H1 (cell line): Measurements from ENCODE around the gene CCDC74A. TPM values are rescaled to one million over a fixed set of nuclear protein-coding genes. Genes with fewer than 3 reads are reported as not detected.
"Not testable (repeated sequence)": the region's sequence is repeated elsewhere in the genome, so short reads cannot be mapped to it uniquely, and the experiment has no call there.

Source experiments
- CTCF ChIA-PET: fragments of 300-600 bp; sonication (Branson Sonifier 250); formaldehyde crosslinking; loops from one replicate; lab custom pipeline; 2021; ENCODE audit not compliant: partially characterized antibody; lab: Charles Lee
- POLR2A ChIA-PET: fragments of 300-600 bp; sonication (Branson Sonifier 250); formaldehyde crosslinking; loops from one replicate; lab custom pipeline; 2021; ENCODE audit warnings: inconsistent platforms; ENCODE audit not compliant: partially characterized antibody; lab: Charles Lee
- DNase-seq, 2 experiments: peaks; one replicate each; pipeline versions ENCODE4 v3.0.0 to v3.0.0-alpha.2; 2010 to 2022; ENCODE audit warnings: low spot score in 2 of 2, low read depth in 1 of 2, mixed read lengths in 1 of 2
- FAIRE-seq: peaks from 2 replicates; lab custom pipeline; 2011; peaks lifted over from hg19 to GRCh38; lab: Jason Lieb, UNC
- H2AFZ ChIP-seq: 2 replicates; pipeline ENCODE4 v1.8.1; 2012; ENCODE audit warnings: low read length, inconsistent platforms
- H2AK5ac ChIP-seq: 2 replicates; pipeline ENCODE4 v1.6.1; 2013; ENCODE audit warnings: low read depth, low read length
- H2BK120ac ChIP-seq: replicated peaks from 2 replicates; pipeline ENCODE3; 2013; ENCODE audit warnings: low read depth, low read length, inconsistent platforms
- H2BK12ac ChIP-seq: 2 replicates; pipeline ENCODE4 v1.6.1; 2013; ENCODE audit warnings: low read depth, low read length
- H2BK15ac ChIP-seq: 2 replicates; pipeline ENCODE4 v1.6.1; 2013; ENCODE audit warnings: low read length
- H2BK20ac ChIP-seq: 2 replicates; pipeline ENCODE4 v1.6.1; 2013; ENCODE audit warnings: low read length
- H2BK5ac ChIP-seq: 2 replicates; pipeline ENCODE4 v1.6.1; 2013; ENCODE audit warnings: low read depth, low read length
- H3K14ac ChIP-seq: 2 replicates; pipeline ENCODE4 v1.6.1; 2013; ENCODE audit warnings: inconsistent platforms; ENCODE audit not compliant: insufficient read length
- H3K18ac ChIP-seq: 2 replicates; pipeline ENCODE4 v1.6.1; 2013; ENCODE audit warnings: low read length; ENCODE audit errors: extremely low read depth
- H3K23ac ChIP-seq: 2 replicates; pipeline ENCODE4 v1.6.1; 2013; ENCODE audit warnings: inconsistent platforms; ENCODE audit not compliant: insufficient read length
- H3K23me2 ChIP-seq: 2 replicates; pipeline ENCODE4 v1.6.1; 2013; ENCODE audit warnings: low read depth, low read length
- H3K27ac ChIP-seq: 2 replicates; pipeline ENCODE4 v1.6.1; 2011; ENCODE audit warnings: low read depth, low read length, inconsistent platforms
- H3K27me3 ChIP-seq, 4 experiments: replicated peaks in 1 of 4; 1 replicate in 1 of 4; 2 replicates in 3 of 4; pipeline versions ENCODE4 v1.6.1 to v1.8.1; 2011 to 2013; ENCODE audit warnings: low read length in 3 of 4, mild to moderate bottlenecking in 3 of 4, inconsistent platforms in 2 of 4, mixed read lengths in 2 of 4, moderate library complexity in 1 of 4; ENCODE audit not compliant: control insufficient read depth in 3 of 4, insufficient read depth in 3 of 4; ENCODE audit errors: extremely low read depth in 1 of 4
- H3K36me3 ChIP-seq, 4 experiments: 2 replicates each; pipeline versions ENCODE4 v1.6.1 to v1.8.1; 2011 to 2013; ENCODE audit warnings: mild to moderate bottlenecking in 4 of 4, low read length in 3 of 4, moderate library complexity in 2 of 4, control low read depth in 1 of 4, inconsistent platforms in 1 of 4; ENCODE audit not compliant: insufficient read depth in 4 of 4, control insufficient read depth in 2 of 4
- H3K4ac ChIP-seq: replicated peaks from 2 replicates; pipeline ENCODE3; 2013; ENCODE audit warnings: low read length, low read depth, mixed read lengths, inconsistent platforms; ENCODE audit not compliant: insufficient read length
- H3K4me1 ChIP-seq, 4 experiments: replicated peaks in 1 of 4; 1 replicate in 1 of 4; 2 replicates in 3 of 4; pipeline versions ENCODE4 v1.6.1 to v1.8.1; 2011 to 2013; ENCODE audit warnings: low read length in 3 of 4, inconsistent platforms in 2 of 4, mixed read lengths in 1 of 4; ENCODE audit not compliant: insufficient read depth in 4 of 4, control insufficient read depth in 3 of 4
- H3K4me2 ChIP-seq, 2 experiments: 2 replicates each; pipeline versions ENCODE4 v1.6.1 to v1.8.1; 2011 to 2013; ENCODE audit warnings: low read depth in 2 of 2, low read length in 2 of 2, control low read depth in 1 of 2, inconsistent platforms in 1 of 2, mild to moderate bottlenecking in 1 of 2; ENCODE audit not compliant: insufficient read depth in 1 of 2
- H3K4me3 ChIP-seq, 4 experiments: fragments of 200-600, 300-600 bp in 1 of 4; sonication (generic), shearing (Covaris generic), sonication (Bioruptor Twin) in 1 of 4; 2 replicates each; pipeline versions ENCODE4 v1.5.1 to v1.8.1; 2011 to 2016; ENCODE audit warnings: low read length in 4 of 4, low read depth in 3 of 4, control low read depth in 2 of 4, inconsistent platforms in 2 of 4, mild to moderate bottlenecking in 2 of 4, mixed read lengths in 1 of 4, moderate library complexity in 1 of 4; ENCODE audit not compliant: insufficient read depth in 2 of 4; ENCODE audit errors: extremely low read depth in 1 of 4
- H3K56ac ChIP-seq: replicated peaks from 2 replicates; pipeline ENCODE3; 2013; ENCODE audit warnings: low read depth, mild to moderate bottlenecking, mixed read lengths, low read length, inconsistent platforms; ENCODE audit not compliant: insufficient read length
- H3K79me1 ChIP-seq: 2 replicates; pipeline ENCODE4 v1.6.1; 2013; ENCODE audit warnings: low read depth, low read length, control low read depth
- H3K79me2 ChIP-seq, 2 experiments: 2 replicates each; pipeline versions ENCODE4 v1.6.1 to v1.8.1; 2012 to 2013; ENCODE audit warnings: low read length in 2 of 2, mild to moderate bottlenecking in 2 of 2, inconsistent platforms in 1 of 2; ENCODE audit not compliant: insufficient read depth in 2 of 2, control insufficient read depth in 1 of 2
- H3K9ac ChIP-seq, 4 experiments: replicated peaks in 1 of 4; 1 replicate in 1 of 4; 2 replicates in 3 of 4; pipeline versions ENCODE4 v1.6.1 to v1.8.1; 2011 to 2013; ENCODE audit warnings: low read depth in 3 of 4, low read length in 3 of 4, control low read depth in 2 of 4, mild to moderate bottlenecking in 2 of 4, moderate library complexity in 2 of 4, inconsistent platforms in 1 of 4; ENCODE audit errors: extremely low read depth in 1 of 4
- H3K9me3 ChIP-seq, 2 experiments: 2 replicates each; pipeline versions ENCODE4 v1.6.1 to v1.8.1; 2012 to 2013; ENCODE audit warnings: mild to moderate bottlenecking in 2 of 2, moderate library complexity in 2 of 2, control low read depth in 1 of 2, inconsistent platforms in 1 of 2, low read depth in 1 of 2, low read length in 1 of 2, mixed read lengths in 1 of 2; ENCODE audit not compliant: insufficient read depth in 2 of 2
- H4K20me1 ChIP-seq, 2 experiments: replicated peaks in 1 of 2; 2 replicates each; pipeline versions ENCODE3 to v1.8.1; 2011 to 2013; ENCODE audit warnings: inconsistent platforms in 2 of 2, low read length in 2 of 2, mild to moderate bottlenecking in 1 of 2; ENCODE audit not compliant: insufficient read depth in 2 of 2, control insufficient read depth in 1 of 2
- H4K5ac ChIP-seq: 2 replicates; pipeline ENCODE4 v1.6.1; 2013; ENCODE audit warnings: low read length, low read depth, mixed read lengths, inconsistent platforms; ENCODE audit not compliant: insufficient read length
- H4K8ac ChIP-seq: 2 replicates; pipeline ENCODE4 v1.8.0; 2013; ENCODE audit warnings: mild to moderate bottlenecking, moderate library complexity, low read length, inconsistent platforms; ENCODE audit not compliant: insufficient read depth; ENCODE audit errors: extremely low read depth
- H4K91ac ChIP-seq: replicated peaks from 2 replicates; pipeline ENCODE3; 2013; ENCODE audit warnings: low read length, mixed read lengths, inconsistent platforms; ENCODE audit not compliant: insufficient read length
- WGBS, 2 experiments: shearing (Covaris generic) in 1 of 2; methylation state at CpG; one replicate each; pipeline versions ENCODE4 v1.1.6 to v1.1.7; 2013 to 2015; ENCODE audit warnings: low lambda C conversion rate in 2 of 2, mixed read lengths in 2 of 2, inconsistent platforms in 1 of 2, low coverage in 1 of 2, missing lambda C conversion rate in 1 of 2; ENCODE audit not compliant: insufficient replicate concordance in 2 of 2, insufficient coverage in 1 of 2, insufficient read length in 1 of 2; ENCODE audit errors: extremely low coverage in 1 of 2, missing lambda C conversion rate in 1 of 2; 5-methylcytosine and 5-hydroxymethylcytosine counted together
- polyA plus RNA-seq, 7 experiments: library from polyadenylated mRNA; depleted of rRNA in 3 of 7; stranded (reverse) in 5 of 7; unstranded in 2 of 7; fragments of >200 nt in 5 of 7; fragments of 200-250 nt in 2 of 7; gene quantifications; 1 replicate in 5 of 7; 2 replicates in 1 of 7; 4 replicates in 1 of 7; pipeline versions ENCODE4 v1.2.1 to v1.2.3, GENCODE V29; 2011 to 2013; ENCODE audit warnings: missing spikeins in 2 of 7, mixed read lengths in 2 of 7
- total RNA-seq: library from RNA; stranded (reverse); fragmentation: NEBNext Ultra II Directional; extraction: Animal tissue kit (Norgen Biotek cat#: 25700); gene quantifications from 2 replicates; pipeline ENCODE4 v1.2.1, GENCODE V29; 2021

The CCDC74A gene
- total and polyA plus RNA-seq, 2 of the 8 experiments (the other 6 are each of a cell fraction or from before 2014, with no cell fraction given) = 18.1 to 21.0 TPM

GRCh38 chr2:131519871-131520470 lies 7.7 kb upstream of the CCDC74A start:
- POLR2A ChIA-PET = interaction anchor here (2.0 kb wide), 1 partner anchor 27 kb away, joined by 5 read pairs; no protein-coding TSS in a partner anchor
- H2BK20ac ChIP-seq, H3K9ac ChIP-seq, H2BK120ac ChIP-seq, H3K27me3 ChIP-seq, H3K27ac ChIP-seq, H3K14ac ChIP-seq, H4K20me1 ChIP-seq, H3K79me1 ChIP-seq, H3K23ac ChIP-seq, H2AK5ac ChIP-seq, H3K4me1 ChIP-seq, H2BK5ac ChIP-seq, DNase-seq, H4K91ac ChIP-seq, H4K8ac ChIP-seq, H2BK15ac ChIP-seq, H4K5ac ChIP-seq, H3K18ac ChIP-seq, FAIRE-seq, H2BK12ac ChIP-seq, H3K4ac ChIP-seq, H3K4me2 ChIP-seq, H2AFZ ChIP-seq, H3K56ac ChIP-seq, H3K9me3 ChIP-seq, H3K4me3 ChIP-seq, H3K79me2 ChIP-seq, H3K23me2 ChIP-seq: not testable (repeated sequence)
- CTCF ChIA-PET = interaction anchor here (0.6 to 1.7 kb wide), 5 partner anchors 25 to 366 kb away, joined by 3 to 4 read pairs (median 4); partner anchors contain the start of gene MZT2A
- H3K36me3 ChIP-seq = peaks cover 2 to 29% (median 8%) of the 10 kb centered on the region in 4 experiments; a peak in 6 of 8 replicates
- WGBS, 2 experiments = 92% methylated on average over 10 of the region's 24 CpGs; no CpG with 5 or more reads in 1 of the 2 experiments
